Pons (tissue), 1 donor: ENCODE measurements around the gene LITAF.
"Not testable (repeated sequence)": the region's sequence is repeated elsewhere in the genome, so short reads cannot be mapped to it uniquely, and the experiment has no call there.

Source experiments
- DNase-seq: peaks from one replicate; pipeline ENCODE4 v3.0.0-alpha.2; 2016; ENCODE audit warnings: low spot score

LITAF gene

GRCh38 chr16:11620243-11621003 is 33.7 kb upstream of the LITAF start:
- DNase-seq = no peak

- DNase-seq = peak; percentile 33
Measured at GRCh38 chr16:11619327-11619851, 32.7 kb upstream of the LITAF start.

- no peak for DNase-seq
Measured at GRCh38 chr16:11618107-11618717, 31.5 kb upstream of the LITAF start.

- no peak for DNase-seq
Measured at GRCh38 chr16:11615748-11616447, 29.2 kb upstream of the LITAF start.

GRCh38 chr16:11614587-11615175 is 28.0 kb upstream of the LITAF start:
- DNase-seq = no peak

- peak; percentile 55 for DNase-seq
Measured at GRCh38 chr16:11613381-11614303, 26.9 kb upstream of the LITAF start.

- no peak for DNase-seq
Measured at GRCh38 chr16:11612665-11613025, 25.9 kb upstream of the LITAF start.

GRCh38 chr16:11611871-11612664 is 25.3 kb upstream of the LITAF start:
- DNase-seq = peak; percentile 56

- DNase-seq = no peak
Measured at GRCh38 chr16:11610580-11610979, 23.9 kb upstream of the LITAF start.

- DNase-seq = no peak
Measured at GRCh38 chr16:11610121-11610505, 23.4 kb upstream of the LITAF start.

GRCh38 chr16:11609474-11610120 is 22.9 kb upstream of the LITAF start:
- DNase-seq = no peak

- no peak for DNase-seq
Measured at GRCh38 chr16:11605891-11606290, 19.2 kb upstream of the LITAF start.

GRCh38 chr16:11605564-11605886 is 18.8 kb upstream of the LITAF start:
- DNase-seq = no peak

- no peak for DNase-seq
Measured at GRCh38 chr16:11604783-11605563, 18.3 kb upstream of the LITAF start.

- not testable (repeated sequence) for DNase-seq
Measured at GRCh38 chr16:11604296-11604695, 17.6 kb upstream of the LITAF start.

GRCh38 chr16:11603331-11603750 is 16.6 kb upstream of the LITAF start:
- no peak for DNase-seq

GRCh38 chr16:11602321-11602720 is 15.6 kb upstream of the LITAF start:
- no peak for DNase-seq

GRCh38 chr16:11601911-11602310 is 15.2 kb upstream of the LITAF start:
- DNase-seq = no peak

GRCh38 chr16:11601425-11601824 is 14.7 kb upstream of the LITAF start:
- no peak for DNase-seq
